Endodermal cell (in vitro differentiated cells): ENCODE measurements around the gene POLA2. TPM values are rescaled to one million over a fixed set of nuclear protein-coding genes. Genes with fewer than 3 reads are reported as not detected.
"Not testable (repeated sequence)": the region's sequence is repeated elsewhere in the genome, so short reads cannot be mapped to it uniquely, and the experiment has no call there.

ENCODE experiments used
- DNase-seq: peaks from one replicate; pipeline ENCODE4 v3.0.0-alpha.2; 2017
- H3K27ac ChIP-seq: 2 replicates; pipeline ENCODE4 v1.5.1; 2013; ENCODE audit warnings: mild to moderate bottlenecking, low read depth, low read length, moderate library complexity
- H3K27me3 ChIP-seq: 2 replicates; pipeline ENCODE4 v1.6.1; 2013; ENCODE audit warnings: mild to moderate bottlenecking, low read length, moderate library complexity; ENCODE audit not compliant: insufficient read depth, control insufficient read depth, poor library complexity, severe bottlenecking
- H3K36me3 ChIP-seq: 2 replicates; pipeline ENCODE4 v1.7.0; 2013; ENCODE audit warnings: mild to moderate bottlenecking, low read length, moderate library complexity; ENCODE audit not compliant: control insufficient read depth, insufficient read depth
- H3K4me1 ChIP-seq: one replicate; pipeline ENCODE4 v1.7.0; 2013; ENCODE audit warnings: low read length; ENCODE audit not compliant: control insufficient read depth, insufficient read depth
- H3K4me3 ChIP-seq: 2 replicates; pipeline ENCODE4 v1.5.1; 2013; ENCODE audit warnings: mild to moderate bottlenecking, low read length, moderate library complexity
- H3K9ac ChIP-seq: 2 replicates; pipeline ENCODE4 v1.6.1; 2013; ENCODE audit warnings: mild to moderate bottlenecking, low read length, moderate library complexity; ENCODE audit not compliant: poor library complexity, severe bottlenecking; ENCODE audit errors: extremely low read depth
- H3K9me3 ChIP-seq: 2 replicates; pipeline ENCODE4 v1.6.1; 2013; ENCODE audit warnings: mild to moderate bottlenecking, low read length, moderate library complexity; ENCODE audit not compliant: control insufficient read depth
- H3K27ac Mint-ChIP-seq: 2 replicates; pipeline ENCODE4 v1.8.0; 2020; ENCODE audit warnings: mixed read lengths
- H3K27me3 Mint-ChIP-seq: 2 replicates; pipeline ENCODE4 v1.8.0; 2021; ENCODE audit warnings: mild to moderate bottlenecking, mixed read lengths; ENCODE audit not compliant: insufficient read depth
- H3K36me3 Mint-ChIP-seq: 2 replicates; pipeline ENCODE4 v1.8.0; 2020; ENCODE audit warnings: low read depth, mixed read lengths
- H3K4me1 Mint-ChIP-seq: 2 replicates; pipeline ENCODE4 v1.8.0; 2020; ENCODE audit warnings: mixed read lengths
- H3K4me3 Mint-ChIP-seq: 2 replicates; pipeline ENCODE4 v1.8.0; 2020; ENCODE audit warnings: mild to moderate bottlenecking, moderate library complexity, mixed read lengths
- H3K9me3 Mint-ChIP-seq: 2 replicates; pipeline ENCODE4 v1.8.0; 2020; ENCODE audit warnings: mild to moderate bottlenecking, mixed read lengths
- CTCF ChIP-seq: fragments of 200-600 bp; sonication (generic); conservative IDR thresholded peaks from 2 replicates; pipeline ENCODE4 v1.5.0; 2021; ENCODE audit warnings: antibody characterized with exemption, mild to moderate bottlenecking
- WGBS, 2 experiments: methylation state at CpG; one replicate each; pipeline versions ENCODE4 v1.1.5 to v1.1.7; 2013; ENCODE audit warnings: missing lambda C conversion rate in 2 of 2, mixed read lengths in 1 of 2; ENCODE audit not compliant: insufficient coverage in 1 of 2, insufficient read length in 1 of 2; 5-methylcytosine and 5-hydroxymethylcytosine counted together
- total RNA-seq, 2 donors: library from RNA; stranded (reverse); fragmentation: NEBNext Ultra II Directional in 1 of 2; extraction: Animal tissue kit (Norgen Biotek cat#: 25700) in 1 of 2; gene quantifications; 2 replicates in 1 of 2; 3 replicates in 1 of 2; pipeline ENCODE4 v1.2.1, GENCODE V29; 2021

Gene POLA2
- total RNA-seq, 2 donors from 2014 or later = 42.2 to 65.0 TPM

DNA sequence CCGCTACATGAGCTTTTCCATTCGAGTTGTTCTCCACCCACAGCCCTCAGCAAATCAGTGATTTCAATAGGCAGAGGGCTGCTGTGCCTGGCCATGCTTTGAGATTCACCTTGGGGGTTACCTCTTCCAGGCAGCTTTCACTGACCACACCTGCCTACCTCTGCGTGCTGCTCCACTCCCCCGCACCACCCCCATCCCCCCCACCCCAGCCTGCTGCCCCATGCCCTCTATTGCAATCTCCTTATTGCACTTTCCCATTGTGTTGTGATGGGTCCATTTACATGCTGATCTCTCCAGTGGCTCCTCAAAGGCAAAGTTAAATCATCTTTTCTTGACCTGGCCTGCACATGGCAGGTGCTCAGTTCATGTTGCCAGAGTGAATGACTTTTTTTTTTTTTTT lies 18.0 kb upstream of the POLA2 start:
- H3K4me1 Mint-ChIP-seq = peaks cover 8% of the 10 kb centered on the region

GRCh38 chr11:65245046-65245445 lies 16.7 kb upstream of the POLA2 start:
- peaks cover 17% of the 10 kb centered on the region for H3K9me3 Mint-ChIP-seq
- not testable (repeated sequence) for H3K9me3 ChIP-seq, H3K9ac ChIP-seq, H3K27me3 Mint-ChIP-seq, H3K27ac Mint-ChIP-seq, H3K27me3 ChIP-seq, H3K27ac ChIP-seq, H3K4me3 ChIP-seq, DNase-seq, H3K4me1 Mint-ChIP-seq, H3K36me3 ChIP-seq, H3K36me3 Mint-ChIP-seq, H3K4me1 ChIP-seq, H3K4me3 Mint-ChIP-seq
- WGBS, 2 experiments = 90 to 97% methylated on average over 3 to 6 of the region's 8 CpGs

More for the DNA sequence above, 18.0 kb upstream of the POLA2 start:
- Histone ChIP-seq H3K27ac (no peak overlapping the region), H3K9ac (no peak overlapping the region), H3K9me3 (peaks cover 9% of the 10 kb centered on the region), H3K4me3 (no peak overlapping the region), H3K36me3 (no peaks in the 10 kb centered on the region), H3K4me1 (no peaks in the 10 kb centered on the region), H3K27me3 (no peaks in the 10 kb centered on the region)
- DNase-seq = peak; percentile 51
- peaks cover 5% of the 10 kb centered on the region for H3K36me3 Mint-ChIP-seq
- no peaks in the 10 kb centered on the region for H3K27me3 Mint-ChIP-seq
- no peak overlapping the region for H3K4me3 Mint-ChIP-seq
- peaks cover 17% of the 10 kb centered on the region for H3K9me3 Mint-ChIP-seq
- 52 to 78% methylated on average over 2 to 4 of the region's 4 CpGs for whole genome bisulfite sequencing, 2 experiments
- H3K27ac Mint-ChIP-seq = no peak overlapping the region
- no peak for TF ChIP-seq CTCF

DNA sequence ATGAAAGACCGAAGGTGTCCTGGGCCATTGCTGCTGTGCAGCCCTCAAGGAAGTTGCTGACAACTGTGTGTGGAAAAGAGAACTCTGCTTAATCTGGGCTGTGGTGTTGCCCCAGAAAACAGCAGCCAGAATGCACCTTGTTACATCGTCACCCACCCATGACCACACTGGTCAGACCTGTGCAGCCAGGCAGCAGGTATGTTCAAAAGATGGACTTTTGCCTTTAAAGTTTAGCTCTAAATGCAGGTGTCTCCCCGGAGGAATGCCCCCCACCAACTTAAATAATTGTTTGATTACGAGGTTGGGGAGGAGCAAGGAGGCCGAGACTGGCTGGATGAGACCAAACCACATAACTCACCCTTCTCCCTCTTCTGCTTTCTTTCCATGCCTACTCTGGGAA lies 15.3 kb upstream of the POLA2 start:
- H3K27me3 Mint-ChIP-seq = no peaks in the 10 kb centered on the region
- peaks cover 14% of the 10 kb centered on the region for H3K9me3 Mint-ChIP-seq
- WGBS, 2 experiments = 88 to 100% methylated on average over 1 to 5 of the region's 5 CpGs
- Histone ChIP-seq H3K27me3 (no peaks in the 10 kb centered on the region), H3K4me3 (no peak overlapping the region), H3K9ac (no peak overlapping the region), H3K36me3 (no peaks in the 10 kb centered on the region), H3K4me1 (no peaks in the 10 kb centered on the region), H3K27ac (no peak overlapping the region), H3K9me3 (peaks cover 9% of the 10 kb centered on the region)
- H3K4me1 Mint-ChIP-seq = peaks cover 8% of the 10 kb centered on the region
- no peak overlapping the region for H3K4me3 Mint-ChIP-seq
- no peak overlapping the region for H3K27ac Mint-ChIP-seq
- DNase-seq = no peak
- no peak for TF ChIP-seq CTCF
- H3K36me3 Mint-ChIP-seq = peaks cover 3% of the 10 kb centered on the region

GRCh38 chr11:65248184-65248710 lies 13.5 kb upstream of the POLA2 start:
- 84 to 89% methylated on average over 3 to 9 of the region's 9 CpGs for WGBS, 2 experiments
- not testable (repeated sequence) for H3K27ac ChIP-seq, H3K9ac ChIP-seq, H3K9me3 ChIP-seq, H3K27me3 ChIP-seq, H3K4me1 ChIP-seq, H3K36me3 ChIP-seq, H3K4me1 Mint-ChIP-seq, H3K9me3 Mint-ChIP-seq, H3K27me3 Mint-ChIP-seq, H3K36me3 Mint-ChIP-seq, DNase-seq, H3K27ac Mint-ChIP-seq, H3K4me3 ChIP-seq, H3K4me3 Mint-ChIP-seq
